Left lung (tissue), 10 donors: Measurements from ENCODE around the gene PSMC6. TPM values are rescaled to one million over a fixed set of nuclear protein-coding genes. Genes with fewer than 3 reads are reported as not detected.
"Not testable (repeated sequence)": the region's sequence is repeated elsewhere in the genome, so short reads cannot be mapped to it uniquely, and the experiment has no call there.

Source experiments
- ATAC-seq: fragments of 200-7000 bp; cut with Tn5 transposase; one replicate; pipeline ENCODE4 v1.9.1; 2020; ENCODE audit warnings: moderate library complexity
- DNase-seq, 4 donors: peaks; one replicate each; pipeline ENCODE4 v3.0.0-alpha.2; 2013 to 2020
- H3K27ac ChIP-seq, 2 donors: fragments of 200-600 bp; sonication (generic) in 1 of 2; one replicate each; pipeline versions ENCODE4 v1.5.0 to v1.8.0; 2020 to 2021
- H3K27me3 ChIP-seq, 2 donors: fragments of 200-600 bp; sonication (generic) in 1 of 2; one replicate each; pipeline versions ENCODE4 v1.5.0 to v1.8.0; 2020 to 2021
- H3K36me3 ChIP-seq, 2 donors: fragments of 200-600 bp; sonication (generic) in 1 of 2; one replicate each; pipeline versions ENCODE4 v1.5.0 to v1.8.0; 2020 to 2021
- H3K4me1 ChIP-seq, 2 donors: fragments of 200-600 bp; one replicate each; pipeline ENCODE4 v1.8.0; 2021
- H3K4me3 ChIP-seq, 2 donors: fragments of 200-600 bp; sonication (generic) in 1 of 2; one replicate each; pipeline versions ENCODE4 v1.5.0 to v1.8.0; 2020 to 2021; ENCODE audit warnings: mild to moderate bottlenecking in 1 of 2
- H3K9me3 ChIP-seq, 2 donors: fragments of 200-600 bp; sonication (generic) in 1 of 2; one replicate each; pipeline versions ENCODE4 v1.5.0 to v1.8.0; 2020 to 2021
- intact Hi-C, 2 donors: fragments of 100-400 bp; cut with DNase I; formaldehyde crosslinking; loops; one replicate each; pipeline versions ENCODE4 v1.11.2 to v1.14.2; 2022
- polyA plus RNA-seq, 6 donors: library from polyadenylated mRNA; unstranded; fragments of 120-200 nt; gene quantifications; one replicate each; pipeline ENCODE4 v1.2.1, GENCODE V29; 2013; ENCODE audit not compliant: insufficient read length in 6 of 6
- total RNA-seq, 2 donors: library from RNA; stranded (reverse); fragmentation: NEBNext Ultra II Directional; extraction: Animal tissue kit (Norgen Biotek cat#: 25700); gene quantifications; one replicate each; pipeline ENCODE4 v1.2.1, GENCODE V29; 2021
- TF ChIP-seq, protein P1 (sequence below), 2 donors: fragments of 200-600 bp; sonication (generic) in 1 of 2; IDR thresholded peaks; one replicate each; pipeline versions ENCODE4 v1.5.0 to v1.8.0; 2021; ENCODE audit warnings: antibody characterized with exemption in 2 of 2
- donor health status: DM: no; HTN: yes; CAD: no.
- donor health status: DM: no; HTN: no; CAD: no.

Gene PSMC6
- total and polyA plus RNA-seq, 8 donors, result 68.5 to 188 (median 156) TPM

GRCh38 chr14:52759145-52759544, 52.1 kb downstream of the PSMC6 start:
- TF ChIP-seq, protein P1, sequence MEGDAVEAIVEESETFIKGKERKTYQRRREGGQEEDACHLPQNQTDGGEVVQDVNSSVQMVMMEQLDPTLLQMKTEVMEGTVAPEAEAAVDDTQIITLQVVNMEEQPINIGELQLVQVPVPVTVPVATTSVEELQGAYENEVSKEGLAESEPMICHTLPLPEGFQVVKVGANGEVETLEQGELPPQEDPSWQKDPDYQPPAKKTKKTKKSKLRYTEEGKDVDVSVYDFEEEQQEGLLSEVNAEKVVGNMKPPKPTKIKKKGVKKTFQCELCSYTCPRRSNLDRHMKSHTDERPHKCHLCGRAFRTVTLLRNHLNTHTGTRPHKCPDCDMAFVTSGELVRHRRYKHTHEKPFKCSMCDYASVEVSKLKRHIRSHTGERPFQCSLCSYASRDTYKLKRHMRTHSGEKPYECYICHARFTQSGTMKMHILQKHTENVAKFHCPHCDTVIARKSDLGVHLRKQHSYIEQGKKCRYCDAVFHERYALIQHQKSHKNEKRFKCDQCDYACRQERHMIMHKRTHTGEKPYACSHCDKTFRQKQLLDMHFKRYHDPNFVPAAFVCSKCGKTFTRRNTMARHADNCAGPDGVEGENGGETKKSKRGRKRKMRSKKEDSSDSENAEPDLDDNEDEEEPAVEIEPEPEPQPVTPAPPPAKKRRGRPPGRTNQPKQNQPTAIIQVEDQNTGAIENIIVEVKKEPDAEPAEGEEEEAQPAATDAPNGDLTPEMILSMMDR (IDR thresholded peaks at IDR 0.05), result no peak
- H3K9me3 ChIP-seq, result no peaks in the 10 kb centered on the region
- intact Hi-C loops, result no loop called here
- no peak overlapping the region for H3K27ac ChIP-seq
- H3K4me1 ChIP-seq, result no peaks in the 10 kb centered on the region
- no peaks in the 10 kb centered on the region for H3K27me3 ChIP-seq
- no peak for ATAC-seq
- peaks cover 0 to 37% of the 10 kb centered on the region in 2 donors for H3K36me3 ChIP-seq
- DNase-seq, result no peak
- H3K4me3 ChIP-seq, result no peak overlapping the region

DNA sequence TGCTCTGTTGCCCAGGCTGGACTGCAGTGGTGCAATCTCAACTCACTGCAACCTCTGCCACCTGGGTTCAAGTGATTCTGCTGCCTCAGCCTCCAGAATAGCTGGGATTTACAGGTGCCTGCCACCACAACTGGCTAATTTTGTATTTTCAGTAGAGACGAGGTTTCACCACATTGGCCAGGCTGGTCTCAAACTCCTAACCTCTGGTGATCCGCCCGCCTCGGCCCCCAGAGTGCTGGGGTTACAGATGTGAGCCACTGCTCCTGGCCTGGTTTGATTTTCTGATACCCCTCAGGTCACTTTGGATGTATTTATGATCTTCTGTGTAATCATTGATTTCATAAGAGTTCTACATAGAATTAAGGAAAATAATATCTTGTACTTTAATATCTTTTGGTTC, 55.9 kb downstream of the PSMC6 start:
- DNase-seq, intact Hi-C loops, H3K9me3 ChIP-seq, H3K4me3 ChIP-seq, H3K27me3 ChIP-seq, H3K27ac ChIP-seq, ATAC-seq, H3K4me1 ChIP-seq: not testable (repeated sequence)
- peaks cover 0 to 53% of the 10 kb centered on the region in 2 donors for H3K36me3 ChIP-seq

DNA sequence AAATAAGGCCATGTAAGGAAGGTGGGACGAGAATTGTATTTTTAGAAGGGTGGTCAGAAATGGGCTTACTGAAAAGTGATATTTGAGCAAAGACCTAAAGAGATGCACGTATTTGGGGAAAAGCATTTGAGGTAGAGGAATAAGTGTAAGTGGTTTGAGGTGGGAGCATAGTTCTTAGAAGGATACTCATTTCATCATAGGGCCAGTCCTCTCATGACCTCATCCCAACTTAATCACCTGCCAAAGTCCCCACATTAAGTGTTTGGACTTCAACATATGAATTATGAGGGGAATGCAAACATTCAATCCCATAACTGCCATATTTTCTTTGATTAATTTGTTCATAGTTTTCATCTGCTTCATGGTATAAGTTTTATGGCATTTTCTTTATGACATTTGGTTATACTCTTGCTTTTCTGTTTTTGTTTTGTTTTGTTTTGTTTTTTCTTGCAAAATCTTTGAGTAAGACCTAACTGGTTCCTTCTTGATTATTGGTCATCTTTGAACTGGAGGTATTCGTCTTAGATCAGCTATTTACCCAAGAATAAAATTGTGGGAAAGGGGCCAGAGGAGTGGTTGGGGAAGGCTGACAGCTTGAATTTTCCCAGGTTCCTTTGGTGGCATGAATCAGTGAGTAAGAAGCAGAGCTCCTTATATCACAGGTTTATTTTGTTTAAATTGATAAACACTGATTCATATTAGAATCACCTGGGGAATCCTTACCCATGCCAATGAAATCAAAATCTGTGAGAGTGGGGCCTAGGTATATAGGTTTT, 60.2 kb downstream of the PSMC6 start:
- no peaks in the 10 kb centered on the region for H3K4me1 ChIP-seq
- no peak overlapping the region for H3K4me3 ChIP-seq
- no peak overlapping the region for H3K27ac ChIP-seq
- DNase-seq (no peak), ATAC-seq (no peak)
- intact Hi-C loops, result no loop called here
- H3K36me3 ChIP-seq, result peaks cover 4 to 60% of the 10 kb centered on the region in 2 donors
- no peaks in the 10 kb centered on the region for H3K9me3 ChIP-seq
- no peaks in the 10 kb centered on the region for H3K27me3 ChIP-seq
- TF ChIP-seq, protein P1 (IDR thresholded peaks at IDR 0.05), result no peak

DNA sequence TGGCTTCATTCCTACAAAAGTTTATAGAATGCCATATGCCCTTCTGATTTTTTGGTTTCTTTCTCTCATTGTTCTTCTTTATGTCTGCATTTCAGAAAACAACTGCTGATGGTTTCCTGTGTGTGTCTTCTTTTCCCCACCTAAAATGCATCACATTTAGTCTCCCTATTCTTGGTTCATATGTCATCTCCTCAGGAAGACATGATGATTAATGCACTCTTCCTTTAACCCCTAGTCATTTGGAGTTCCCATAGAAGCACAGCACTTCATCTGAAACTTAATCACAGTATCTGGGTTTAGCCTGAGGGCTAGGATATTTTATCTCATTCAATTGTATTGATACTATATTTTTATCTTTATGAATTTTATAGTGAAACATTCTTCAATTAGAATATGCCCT, 62.9 kb downstream of the PSMC6 start:
- ATAC-seq (no peak), DNase-seq (no peak)
- Histone ChIP-seq H3K9me3 (no peaks in the 10 kb centered on the region), H3K4me1 (no peaks in the 10 kb centered on the region), H3K27me3 (no peaks in the 10 kb centered on the region), H3K27ac (no peak overlapping the region), H3K36me3 (peaks cover 4 to 63% of the 10 kb centered on the region in 2 donors), H3K4me3 (no peak overlapping the region)
- TF ChIP-seq, protein P1 (IDR thresholded peaks at IDR 0.05), result no peak
- intact Hi-C loops, result no loop called here

- Histone ChIP-seq H3K27ac (no peak overlapping the region), H3K4me3 (no peak overlapping the region), H3K4me1 (no peaks in the 10 kb centered on the region), H3K27me3 (no peaks in the 10 kb centered on the region), H3K36me3 (peaks cover 0 to 58% of the 10 kb centered on the region in 2 donors), H3K9me3 (no peaks in the 10 kb centered on the region)
- ATAC-seq (no peak), DNase-seq (no peak)
- intact Hi-C loops, result no loop called here
- TF ChIP-seq, protein P1 (IDR thresholded peaks at IDR 0.05), result no peak
Observed at GRCh38 chr14:52776816-52777215, 69.8 kb downstream of the PSMC6 start.

Other genes with a start within 250 kb of the PSMC6 start
- gene TXNDC16, start 154.7 kb upstream of the PSMC6 start, total RNA-seq, result 1 to 10 TPM; 6.2 TPM
- 10 to 100 TPM; 13.2 to 22.0 (median 17.9) TPM for gene TXNDC16, start 154.7 kb upstream of the PSMC6 start, polyA plus RNA-seq
- 1 to 10 TPM; 1.8 to 2.0 TPM for gene GPR137C, start 154.4 kb upstream of the PSMC6 start, total RNA-seq
- gene GPR137C, start 154.4 kb upstream of the PSMC6 start, polyA plus RNA-seq, result 1 to 10 TPM; 5.5 to 7.6 (median 7.2) TPM
- gene ERO1A, start 11.6 kb upstream of the PSMC6 start, total RNA-seq, result 10 to 100 TPM; 59.6 to 70.6 TPM
- gene ERO1A, start 11.6 kb upstream of the PSMC6 start, polyA plus RNA-seq, result 10 to 100 TPM; 27.5 to 36.7 (median 30.0) TPM
- 10 to 100 TPM in 1 of 2 donors, 1 to 10 TPM in 1; 9.9 to 12.7 TPM for gene STYX, start 23.0 kb downstream of the PSMC6 start, total RNA-seq
- 10 to 100 TPM; 17.1 to 19.2 (median 18.0) TPM for gene STYX, start 23.0 kb downstream of the PSMC6 start, polyA plus RNA-seq
- gene GNPNAT1, start 84.4 kb downstream of the PSMC6 start, total RNA-seq, result 10 to 100 TPM; 19.1 to 22.3 TPM
- 10 to 100 TPM; 19.8 to 27.9 (median 24.6) TPM for gene GNPNAT1, start 84.4 kb downstream of the PSMC6 start, polyA plus RNA-seq
- 10 to 100 TPM; 93.4 to 98.8 TPM for gene FERMT2, start 243.8 kb downstream of the PSMC6 start, total RNA-seq
- 100 to 1,000 TPM; 124 to 148 (median 132) TPM for gene FERMT2, start 243.8 kb downstream of the PSMC6 start, polyA plus RNA-seq